ENCODE measurements around the gene NPTX1. TPM values are rescaled to one million over a fixed set of nuclear protein-coding genes. Genes with fewer than 3 reads are reported as not detected.

Gene NPTX1
- total RNA-seq, 4 donors from 2014 or later = 0.92 to 0.98 TPM; not detected in 2

GRCh38 chr17:80481284-80482057, 5.1 kb upstream of the NPTX1 start:
- Histone ChIP-seq H3K27ac (no peak overlapping the region), H3K36me3 (no peaks in the 10 kb centered on the region), H3K4me3 (replicated peaks in 1 of 3) (no peak overlapping the region), H3K9me3 (no peaks in the 10 kb centered on the region), H3K27me3 (peaks cover 29% of the 10 kb centered on the region), H3K4me1 (peaks cover 16 to 23% of the 10 kb centered on the region in 2 donors)
- 37 to 44% methylated on average over 16 to 18 of the region's 21 CpGs for WGBS, 2 donors
- intact Hi-C loops (cut with DNase I) = no loop called here
- DNase-seq = no peak
- no peak for TF ChIP-seq CTCF (IDR thresholded peaks at IDR 0.05)
- no peak for TF ChIP-seq POLR2A (IDR thresholded peaks at IDR 0.05)

- no peak overlapping the region for H3K27ac ChIP-seq
- intact Hi-C loops (cut with DNase I) = no loop called here
- 76 to 86% methylated on average over 7 of the region's 7 CpGs for WGBS, 2 donors
- no peak for TF ChIP-seq POLR2A (IDR thresholded peaks at IDR 0.05)
- TF ChIP-seq CTCF (IDR thresholded peaks at IDR 0.05) = no peak
- no peak overlapping the region for H3K4me3 ChIP-seq (replicated peaks in 1 of 3)
- H3K27me3 ChIP-seq = peaks cover 37% of the 10 kb centered on the region
- H3K4me1 ChIP-seq = peaks cover 20 to 35% of the 10 kb centered on the region in 2 donors
- H3K9me3 ChIP-seq = no peaks in the 10 kb centered on the region
- DNase-seq = no peak
- H3K36me3 ChIP-seq = no peaks in the 10 kb centered on the region
Observed at GRCh38 chr17:80480248-80480647, 3.8 kb upstream of the NPTX1 start.

- H3K36me3 ChIP-seq = no peaks in the 10 kb centered on the region
- H3K27me3 ChIP-seq = peaks cover 44% of the 10 kb centered on the region
- intact Hi-C loops (cut with DNase I) = no loop called here
- DNase-seq = no peak
- WGBS, 2 donors = 43 to 48% methylated on average over 9 of the region's 9 CpGs
- no peak overlapping the region for H3K4me3 ChIP-seq (replicated peaks in 1 of 3)
- TF ChIP-seq CTCF (IDR thresholded peaks at IDR 0.05) (no peak), POLR2A (IDR thresholded peaks at IDR 0.05) (no peak)
- no peaks in the 10 kb centered on the region for H3K9me3 ChIP-seq
- peaks cover 20 to 44% of the 10 kb centered on the region in 2 donors for H3K4me1 ChIP-seq
- no peak overlapping the region for H3K27ac ChIP-seq
Observed at GRCh38 chr17:80479246-80479566, 2.8 kb upstream of the NPTX1 start.

GRCh38 chr17:80478487-80479245, 2.3 kb upstream of the NPTX1 start:
- Histone ChIP-seq H3K27ac (no peak overlapping the region), H3K36me3 (no peaks in the 10 kb centered on the region), H3K4me1 (peaks cover 20 to 44% of the 10 kb centered on the region in 2 donors), H3K27me3 (peaks cover 44% of the 10 kb centered on the region), H3K9me3 (no peaks in the 10 kb centered on the region), H3K4me3 (replicated peaks in 1 of 3) (no peak overlapping the region)
- TF ChIP-seq POLR2A (IDR thresholded peaks at IDR 0.05) (no peak), CTCF (IDR thresholded peaks at IDR 0.05) (no peak)
- DNase-seq = no peak
- intact Hi-C loops (cut with DNase I) = no loop called here
- 11 to 13% methylated on average over 8 to 17 of the region's 51 CpGs for WGBS, 2 donors

Measured in thyroid gland (tissue), 4 donors.